ENCODE results near the gene CISD3.

DNA sequence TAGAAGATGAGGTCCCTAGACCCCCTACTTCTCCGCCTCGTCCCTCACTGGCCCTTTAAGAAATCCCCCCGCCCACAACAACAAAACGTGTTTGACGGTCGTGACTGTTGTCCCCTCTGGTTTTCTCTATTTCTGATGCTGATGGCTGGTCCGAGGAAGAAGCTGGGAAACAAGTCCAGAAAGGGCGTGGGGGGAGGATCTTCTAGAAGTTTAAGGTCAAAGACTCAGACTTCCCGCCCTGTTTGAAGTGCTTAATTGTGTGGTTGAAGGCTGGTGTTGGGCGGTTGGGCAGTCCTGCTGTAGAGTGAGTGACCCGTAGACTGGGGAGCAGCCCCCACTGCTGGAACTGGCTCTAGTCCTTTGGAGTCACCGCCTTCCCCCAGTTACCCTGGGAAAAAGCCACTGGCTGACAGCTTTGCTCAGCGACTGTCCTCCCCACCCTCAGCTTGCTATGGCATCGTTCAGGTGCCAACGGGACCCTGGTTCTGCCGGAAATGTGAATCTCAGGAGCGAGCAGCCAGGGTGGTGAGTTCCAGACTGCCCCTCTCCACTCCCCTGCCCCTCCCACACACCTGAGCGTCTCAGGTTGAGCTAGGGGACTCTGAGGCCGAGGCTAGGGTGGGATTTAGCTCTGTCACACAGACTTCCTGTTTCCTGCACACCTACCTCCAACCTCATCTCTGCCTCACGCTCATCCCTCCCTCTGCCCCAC lies 23.5 kb upstream of the CISD3 start:
- TF ChIP-seq POLR2A (IDR thresholded peaks at IDR 0.05; ENCODE audit: low read length) (no peak), GATA1 (IDR thresholded peaks at IDR 0.05; ENCODE audit: low read depth, low read length) (no peak)
